Neural cell (in vitro differentiated cells): Measurements from ENCODE around the gene SLC9B2.
A peak's percentile ranks its signal among the peaks of the same experiment; 100 is the strongest.

Experiments used
- CTCF ChIP-seq: fragments of 450-650 bp; IDR thresholded peaks from 2 replicates; pipeline ENCODE4 v1.5.1; 2014; ENCODE audit warnings: antibody characterized with exemption, mild to moderate bottlenecking, moderate library complexity; ENCODE audit not compliant: poor library complexity, severe bottlenecking
- EP300 ChIP-seq: fragments of 450-650 bp; conservative IDR thresholded peaks from 2 replicates; pipeline ENCODE4 v1.6.1; 2014; ENCODE audit warnings: antibody characterized with exemption, mild to moderate bottlenecking, moderate library complexity; ENCODE audit not compliant: poor library complexity, severe bottlenecking
- EZH2 ChIP-seq: fragments of 200-600, 300-800 bp; shearing (Covaris generic), sonication (generic); IDR thresholded peaks from 2 replicates; pipeline ENCODE4 v1.6.1; 2014; ENCODE audit warnings: antibody characterized with exemption, low read length, borderline replicate concordance, mild to moderate bottlenecking; ENCODE audit not compliant: insufficient read depth, poor library complexity, severe bottlenecking
- POLR2AphosphoS5 ChIP-seq: IDR thresholded peaks from 2 replicates; pipeline ENCODE4 v1.6.1; 2012
- RAD21 ChIP-seq: fragments of 450-650 bp; conservative IDR thresholded peaks from 2 replicates; pipeline ENCODE4 v1.6.1; 2014; ENCODE audit warnings: antibody characterized with exemption, mild to moderate bottlenecking, moderate library complexity
- REST ChIP-seq: IDR thresholded peaks from 2 replicates; pipeline ENCODE4 v1.6.1; 2012; ENCODE audit warnings: borderline replicate concordance
- SMC3 ChIP-seq: fragments of 450-650 bp; conservative IDR thresholded peaks from 2 replicates; pipeline ENCODE4 v1.6.1; 2014; ENCODE audit warnings: antibody characterized with exemption, mild to moderate bottlenecking, moderate library complexity; ENCODE audit not compliant: poor library complexity

GRCh38 chr4:103046416-103047290, 29.9 kb downstream of the SLC9B2 start:
- TF ChIP-seq CTCF (peak; percentile 31), EP300 (no peak), EZH2 (no peak), POLR2AphosphoS5 (no peak), REST (no peak), SMC3 (no peak), RAD21 (no peak)
